Neural cell (in vitro differentiated cells): ENCODE results near the gene CDH6.

ENCODE experiments used
- EP300 ChIP-seq: fragments of 450-650 bp; conservative IDR thresholded peaks from 2 replicates; pipeline ENCODE4 v1.6.1; 2014; ENCODE audit warnings: antibody characterized with exemption, mild to moderate bottlenecking, moderate library complexity; ENCODE audit not compliant: poor library complexity, severe bottlenecking
- EZH2 ChIP-seq: fragments of 200-600, 300-800 bp; shearing (Covaris generic), sonication (generic); IDR thresholded peaks from 2 replicates; pipeline ENCODE4 v1.6.1; 2014; ENCODE audit warnings: antibody characterized with exemption, low read length, borderline replicate concordance, mild to moderate bottlenecking; ENCODE audit not compliant: insufficient read depth, poor library complexity, severe bottlenecking
- MXI1 ChIP-seq: fragments of 450-650 bp; conservative IDR thresholded peaks from 2 replicates; pipeline ENCODE4 v1.6.1; 2014; ENCODE audit warnings: antibody characterized with exemption, mild to moderate bottlenecking; ENCODE audit not compliant: poor library complexity, severe bottlenecking
- POLR2AphosphoS5 ChIP-seq: IDR thresholded peaks from 2 replicates; pipeline ENCODE4 v1.6.1; 2012
- RAD21 ChIP-seq: fragments of 450-650 bp; conservative IDR thresholded peaks from 2 replicates; pipeline ENCODE4 v1.6.1; 2014; ENCODE audit warnings: antibody characterized with exemption, mild to moderate bottlenecking, moderate library complexity
- SMC3 ChIP-seq: fragments of 450-650 bp; conservative IDR thresholded peaks from 2 replicates; pipeline ENCODE4 v1.6.1; 2014; ENCODE audit warnings: antibody characterized with exemption, mild to moderate bottlenecking, moderate library complexity; ENCODE audit not compliant: poor library complexity
- TAF1 ChIP-seq: IDR thresholded peaks from 2 replicates; pipeline ENCODE4 v1.6.1; 2012; ENCODE audit warnings: low read depth
- TF ChIP-seq, protein P1 (sequence below): fragments of 450-650 bp; IDR thresholded peaks from 2 replicates; pipeline ENCODE4 v1.5.1; 2014; ENCODE audit warnings: antibody characterized with exemption, mild to moderate bottlenecking, moderate library complexity; ENCODE audit not compliant: poor library complexity, severe bottlenecking
- TF ChIP-seq, protein P2 (sequence below): IDR thresholded peaks from 2 replicates; pipeline ENCODE4 v1.6.1; 2012; ENCODE audit warnings: borderline replicate concordance

DNA sequence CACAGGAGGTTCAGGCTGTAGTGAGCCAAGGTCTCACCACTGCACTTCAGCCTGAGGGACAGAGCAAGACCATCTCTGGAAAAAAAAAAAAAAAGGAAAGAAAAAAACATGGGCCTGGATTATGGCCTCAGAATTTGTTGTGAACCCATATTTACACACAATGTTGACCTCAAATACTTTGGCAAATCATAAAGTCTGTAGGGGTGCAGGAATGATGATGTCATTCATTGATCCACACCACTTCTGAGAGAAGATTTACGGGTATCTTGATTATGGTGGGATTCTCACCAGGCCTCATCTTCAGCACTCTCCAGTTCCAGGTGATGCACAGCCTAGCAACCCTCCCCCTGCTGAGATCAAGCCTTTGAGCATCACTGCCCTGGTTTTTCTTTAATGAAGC is 156.9 kb downstream of the CDH6 start:
- TF ChIP-seq, protein P1, sequence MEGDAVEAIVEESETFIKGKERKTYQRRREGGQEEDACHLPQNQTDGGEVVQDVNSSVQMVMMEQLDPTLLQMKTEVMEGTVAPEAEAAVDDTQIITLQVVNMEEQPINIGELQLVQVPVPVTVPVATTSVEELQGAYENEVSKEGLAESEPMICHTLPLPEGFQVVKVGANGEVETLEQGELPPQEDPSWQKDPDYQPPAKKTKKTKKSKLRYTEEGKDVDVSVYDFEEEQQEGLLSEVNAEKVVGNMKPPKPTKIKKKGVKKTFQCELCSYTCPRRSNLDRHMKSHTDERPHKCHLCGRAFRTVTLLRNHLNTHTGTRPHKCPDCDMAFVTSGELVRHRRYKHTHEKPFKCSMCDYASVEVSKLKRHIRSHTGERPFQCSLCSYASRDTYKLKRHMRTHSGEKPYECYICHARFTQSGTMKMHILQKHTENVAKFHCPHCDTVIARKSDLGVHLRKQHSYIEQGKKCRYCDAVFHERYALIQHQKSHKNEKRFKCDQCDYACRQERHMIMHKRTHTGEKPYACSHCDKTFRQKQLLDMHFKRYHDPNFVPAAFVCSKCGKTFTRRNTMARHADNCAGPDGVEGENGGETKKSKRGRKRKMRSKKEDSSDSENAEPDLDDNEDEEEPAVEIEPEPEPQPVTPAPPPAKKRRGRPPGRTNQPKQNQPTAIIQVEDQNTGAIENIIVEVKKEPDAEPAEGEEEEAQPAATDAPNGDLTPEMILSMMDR, result no peak
- TF ChIP-seq EZH2 (no peak), EP300 (no peak), POLR2AphosphoS5 (no peak), RAD21 (no peak), MXI1 (no peak), TAF1 (no peak), SMC3 (no peak)
- TF ChIP-seq, protein P2, sequence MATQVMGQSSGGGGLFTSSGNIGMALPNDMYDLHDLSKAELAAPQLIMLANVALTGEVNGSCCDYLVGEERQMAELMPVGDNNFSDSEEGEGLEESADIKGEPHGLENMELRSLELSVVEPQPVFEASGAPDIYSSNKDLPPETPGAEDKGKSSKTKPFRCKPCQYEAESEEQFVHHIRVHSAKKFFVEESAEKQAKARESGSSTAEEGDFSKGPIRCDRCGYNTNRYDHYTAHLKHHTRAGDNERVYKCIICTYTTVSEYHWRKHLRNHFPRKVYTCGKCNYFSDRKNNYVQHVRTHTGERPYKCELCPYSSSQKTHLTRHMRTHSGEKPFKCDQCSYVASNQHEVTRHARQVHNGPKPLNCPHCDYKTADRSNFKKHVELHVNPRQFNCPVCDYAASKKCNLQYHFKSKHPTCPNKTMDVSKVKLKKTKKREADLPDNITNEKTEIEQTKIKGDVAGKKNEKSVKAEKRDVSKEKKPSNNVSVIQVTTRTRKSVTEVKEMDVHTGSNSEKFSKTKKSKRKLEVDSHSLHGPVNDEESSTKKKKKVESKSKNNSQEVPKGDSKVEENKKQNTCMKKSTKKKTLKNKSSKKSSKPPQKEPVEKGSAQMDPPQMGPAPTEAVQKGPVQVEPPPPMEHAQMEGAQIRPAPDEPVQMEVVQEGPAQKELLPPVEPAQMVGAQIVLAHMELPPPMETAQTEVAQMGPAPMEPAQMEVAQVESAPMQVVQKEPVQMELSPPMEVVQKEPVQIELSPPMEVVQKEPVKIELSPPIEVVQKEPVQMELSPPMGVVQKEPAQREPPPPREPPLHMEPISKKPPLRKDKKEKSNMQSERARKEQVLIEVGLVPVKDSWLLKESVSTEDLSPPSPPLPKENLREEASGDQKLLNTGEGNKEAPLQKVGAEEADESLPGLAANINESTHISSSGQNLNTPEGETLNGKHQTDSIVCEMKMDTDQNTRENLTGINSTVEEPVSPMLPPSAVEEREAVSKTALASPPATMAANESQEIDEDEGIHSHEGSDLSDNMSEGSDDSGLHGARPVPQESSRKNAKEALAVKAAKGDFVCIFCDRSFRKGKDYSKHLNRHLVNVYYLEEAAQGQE, result no peak
